ENCODE results near the gene SHB.

The SHB gene

GRCh38 chr9:37929441-37929895, 139.6 kb downstream of the SHB start:
- no peak for DNase-seq (ENCODE audit: low spot score)

GRCh38 chr9:37928552-37929430, 140.2 kb downstream of the SHB start:
- DNase-seq (ENCODE audit: low spot score): no peak

- no peak for DNase-seq (ENCODE audit: low spot score)
Measured at GRCh38 chr9:37927601-37928551, 141.2 kb downstream of the SHB start.

- DNase-seq (ENCODE audit: low spot score): no peak
Measured at GRCh38 chr9:37927132-37927531, 141.9 kb downstream of the SHB start.

GRCh38 chr9:37926737-37927118, 142.3 kb downstream of the SHB start:
- DNase-seq (ENCODE audit: low spot score): no peak

- no peak for DNase-seq (ENCODE audit: low spot score)
Measured at GRCh38 chr9:37925786-37926736, 143.0 kb downstream of the SHB start.

- no peak for DNase-seq (ENCODE audit: low spot score)
Measured at GRCh38 chr9:37925006-37925405, 144.0 kb downstream of the SHB start.

GRCh38 chr9:37924538-37924937, 144.5 kb downstream of the SHB start:
- DNase-seq (ENCODE audit: low spot score): no peak

GRCh38 chr9:37923796-37924427, 145.1 kb downstream of the SHB start:
- no peak for DNase-seq (ENCODE audit: low spot score)

- no peak for DNase-seq (ENCODE audit: low spot score)
Measured at GRCh38 chr9:37923118-37923795, 145.8 kb downstream of the SHB start.

GRCh38 chr9:37922363-37923117, 146.5 kb downstream of the SHB start:
- peak; percentile 78 for DNase-seq (ENCODE audit: low spot score)

GRCh38 chr9:37921546-37922300, 147.3 kb downstream of the SHB start:
- DNase-seq (ENCODE audit: low spot score): no peak

- no peak for DNase-seq (ENCODE audit: low spot score)
Measured at GRCh38 chr9:37921168-37921510, 147.9 kb downstream of the SHB start.

GRCh38 chr9:37920471-37921167, 148.4 kb downstream of the SHB start:
- peak; percentile 27 for DNase-seq (ENCODE audit: low spot score)

GRCh38 chr9:37919956-37920335, 149.1 kb downstream of the SHB start:
- no peak for DNase-seq (ENCODE audit: low spot score)

- DNase-seq (ENCODE audit: low spot score): no peak
Measured at GRCh38 chr9:37919246-37919955, 149.6 kb downstream of the SHB start.

- DNase-seq (ENCODE audit: low spot score): no peak
Measured at GRCh38 chr9:37918665-37919170, 150.3 kb downstream of the SHB start.
